GM23248 (cell line): Measurements from ENCODE around the gene RSPH3.

Experiments
- EZH2 ChIP-seq: fragments of 200-600 bp; sonication (generic); IDR thresholded peaks from 2 replicates; pipeline ENCODE4 v1.6.1; 2018; ENCODE audit warnings: antibody characterized with exemption, mild to moderate bottlenecking; ENCODE audit not compliant: insufficient read depth, poor library complexity, severe bottlenecking
- EZH2phosphoT487 ChIP-seq: fragments of 200-600 bp; sonication (generic); IDR thresholded peaks from 2 replicates; pipeline ENCODE4 v1.6.1; 2018; ENCODE audit warnings: antibody characterized with exemption, moderate library complexity, mild to moderate bottlenecking, low read depth; ENCODE audit not compliant: insufficient read depth

GRCh38 chr6:158926414-158926813 is 73.6 kb downstream of the RSPH3 start:
- TF ChIP-seq EZH2 (no peak), EZH2phosphoT487 (no peak)
